K562 (cell line): Measurements from ENCODE around the gene TOMT. TPM values are rescaled to one million over a fixed set of nuclear protein-coding genes. Genes with fewer than 3 reads are reported as not detected.

ENCODE experiments used
- CBX1 ChIP-seq: sonication (generic); IDR thresholded peaks from 2 replicates; pipeline ENCODE4 v1.6.1; 2016; ENCODE audit warnings: antibody characterized with exemption, low read depth, mild to moderate bottlenecking
- RAD21 ChIP-seq, 2 experiments: fragments of 250-450 bp in 1 of 2; fragments of 450-650 bp in 1 of 2; sonication (Bioruptor Pico) in 1 of 2; formaldehyde crosslinking in 1 of 2; IDR thresholded peaks in 1 of 2; conservative IDR thresholded peaks in 1 of 2; 2 replicates each; pipeline versions ENCODE4 v1.4.0 to v1.8.0; 2020 to 2022; ENCODE audit warnings: mild to moderate bottlenecking in 2 of 2, moderate library complexity in 1 of 2
- ZC3H4 ChIP-seq: sonication (generic); formaldehyde crosslinking; IDR thresholded peaks from 2 replicates; pipeline ENCODE4 v1.9.0; 2021; ENCODE audit warnings: missing genetic modification reagents, borderline replicate concordance
- polyA plus RNA-seq, 8 experiments: library from polyadenylated mRNA; depleted of rRNA in 4 of 8; stranded (reverse) in 5 of 8; unstranded in 3 of 8; fragments of >200 nt; fragmentation: Nextera tagmentation in 2 of 8; fragmentation: Illumina TruSeq in 1 of 8; extraction: Ambion mirVana in 2 of 8; extraction: Trizol in 1 of 8; gene quantifications; 2 replicates each; pipeline versions ENCODE4 v1.2.1 to v1.2.3, GENCODE V29; 2011 to 2014; ENCODE audit warnings: inconsistent platforms in 1 of 8, missing spikeins in 1 of 8
- total RNA-seq, 7 experiments: library from RNA; depleted of rRNA in 6 of 7; stranded (reverse); fragments of >200 nt in 6 of 7; fragmentation: Illumina TruSeq in 2 of 7; extraction: Trizol in 2 of 7; gene quantifications; 2 replicates each; pipeline versions ENCODE4 v1.2.1 to v1.2.3, GENCODE V29; 2011 to 2021; ENCODE audit warnings: low replicate concordance in 1 of 7
- TF ChIP-seq, protein P1 (sequence below), 2 experiments: fragments of 150-350 bp in 1 of 2; IDR thresholded peaks; 2 replicates each; pipeline ENCODE4 v1.6.1; 2012 to 2016; ENCODE audit warnings: low read depth in 2 of 2, low read length in 2 of 2, mild to moderate bottlenecking in 1 of 2, moderate library complexity in 1 of 2
- TF ChIP-seq, protein P2 (sequence below): fragments of 250-450 bp; sonication (Bioruptor Pico); IDR thresholded peaks from 2 replicates; pipeline ENCODE4 v1.4.0; 2020; ENCODE audit warnings: mild to moderate bottlenecking, moderate library complexity
- TF ChIP-seq, protein P3 (sequence below): fragments of 250-450 bp; sonication (Bioruptor Pico); IDR thresholded peaks from 2 replicates; pipeline ENCODE4 v1.9.0; 2021; ENCODE audit warnings: mild to moderate bottlenecking, inconsistent platforms
- TF ChIP-seq, protein P4 (sequence below), 2 experiments: fragments of 450-650 bp in 1 of 2; sonication (generic) in 1 of 2; formaldehyde crosslinking; conservative IDR thresholded peaks; 2 replicates each; pipeline versions ENCODE4 v1.4.0 to v1.8.1; 2020 to 2022; ENCODE audit warnings: mild to moderate bottlenecking in 1 of 2, missing genetic modification reagents in 1 of 2
- TF ChIP-seq, protein P5 (sequence below): fragments of 150-350 bp; IDR thresholded peaks from 2 replicates; pipeline ENCODE4 v1.6.1; 2014; ENCODE audit warnings: low read depth, mild to moderate bottlenecking, low read length, borderline replicate concordance
- TF ChIP-seq, protein P6 (sequence below): sonication (generic); formaldehyde crosslinking; IDR thresholded peaks from 2 replicates; pipeline ENCODE4 v1.8.0; 2022; ENCODE audit warnings: missing genetic modification reagents, mild to moderate bottlenecking, borderline replicate concordance

The TOMT gene
- total and polyA plus RNA-seq, 9 of the 15 experiments (the other 6 are each of a cell fraction or from before 2014, with no cell fraction given): not detected

DNA sequence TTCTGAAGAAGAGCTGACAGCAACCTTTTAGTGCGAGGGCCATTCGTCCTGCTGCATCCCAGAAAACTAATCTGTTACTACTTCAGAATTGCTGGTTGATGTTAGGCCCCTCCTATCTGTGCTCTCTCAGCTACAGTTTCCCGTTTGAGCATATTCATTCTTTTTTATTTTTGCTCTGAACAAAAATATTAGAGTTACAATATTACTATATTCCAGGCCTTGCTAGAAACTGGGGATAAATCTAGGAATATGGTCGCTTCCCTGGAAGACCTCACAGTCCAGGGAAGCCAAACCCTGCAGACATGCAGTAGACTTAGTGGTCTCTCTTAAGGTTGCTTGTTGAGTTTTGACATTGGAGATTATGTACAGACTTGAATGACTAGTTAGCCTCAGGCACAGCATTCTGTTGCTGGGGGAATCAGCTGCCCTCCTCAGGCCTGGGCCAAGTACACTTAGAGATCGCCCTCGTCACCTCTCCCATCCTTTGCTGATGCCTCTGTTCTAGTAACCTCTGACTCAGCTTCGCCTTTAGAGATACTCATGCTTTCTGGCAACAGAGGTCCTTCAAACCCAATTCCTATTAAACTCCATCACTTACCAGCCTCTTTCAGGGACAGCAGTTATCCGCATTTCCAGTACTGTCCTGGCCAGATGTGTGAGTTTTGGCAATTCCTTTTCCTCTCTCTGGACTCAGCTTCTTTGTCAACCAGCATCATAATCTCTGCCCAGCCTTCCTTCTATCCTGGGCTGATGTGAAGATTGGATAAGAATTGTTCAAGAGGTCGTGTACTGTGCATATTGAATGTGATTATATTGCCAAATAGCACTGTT lies 7.5 kb downstream of the TOMT start (continued):
- TF ChIP-seq, protein P1, sequence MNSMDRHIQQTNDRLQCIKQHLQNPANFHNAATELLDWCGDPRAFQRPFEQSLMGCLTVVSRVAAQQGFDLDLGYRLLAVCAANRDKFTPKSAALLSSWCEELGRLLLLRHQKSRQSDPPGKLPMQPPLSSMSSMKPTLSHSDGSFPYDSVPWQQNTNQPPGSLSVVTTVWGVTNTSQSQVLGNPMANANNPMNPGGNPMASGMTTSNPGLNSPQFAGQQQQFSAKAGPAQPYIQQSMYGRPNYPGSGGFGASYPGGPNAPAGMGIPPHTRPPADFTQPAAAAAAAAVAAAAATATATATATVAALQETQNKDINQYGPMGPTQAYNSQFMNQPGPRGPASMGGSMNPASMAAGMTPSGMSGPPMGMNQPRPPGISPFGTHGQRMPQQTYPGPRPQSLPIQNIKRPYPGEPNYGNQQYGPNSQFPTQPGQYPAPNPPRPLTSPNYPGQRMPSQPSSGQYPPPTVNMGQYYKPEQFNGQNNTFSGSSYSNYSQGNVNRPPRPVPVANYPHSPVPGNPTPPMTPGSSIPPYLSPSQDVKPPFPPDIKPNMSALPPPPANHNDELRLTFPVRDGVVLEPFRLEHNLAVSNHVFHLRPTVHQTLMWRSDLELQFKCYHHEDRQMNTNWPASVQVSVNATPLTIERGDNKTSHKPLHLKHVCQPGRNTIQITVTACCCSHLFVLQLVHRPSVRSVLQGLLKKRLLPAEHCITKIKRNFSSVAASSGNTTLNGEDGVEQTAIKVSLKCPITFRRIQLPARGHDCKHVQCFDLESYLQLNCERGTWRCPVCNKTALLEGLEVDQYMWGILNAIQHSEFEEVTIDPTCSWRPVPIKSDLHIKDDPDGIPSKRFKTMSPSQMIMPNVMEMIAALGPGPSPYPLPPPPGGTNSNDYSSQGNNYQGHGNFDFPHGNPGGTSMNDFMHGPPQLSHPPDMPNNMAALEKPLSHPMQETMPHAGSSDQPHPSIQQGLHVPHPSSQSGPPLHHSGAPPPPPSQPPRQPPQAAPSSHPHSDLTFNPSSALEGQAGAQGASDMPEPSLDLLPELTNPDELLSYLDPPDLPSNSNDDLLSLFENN (IDR thresholded peaks at IDR 0.05; ENCODE audit: low read depth in 2 of 2, low read length in 2 of 2): no peak
- TF ChIP-seq RAD21 (CRISPR knock-in tag; conservative IDR thresholded peaks at IDR 0.05 in 1 of 2, IDR thresholded peaks at IDR 0.05 in 1 of 2): 0 out of 4 replicates have a peak, but pooled peaks of 1 of the 2 experiments have one; percentile 1
- TF ChIP-seq, protein P2, sequence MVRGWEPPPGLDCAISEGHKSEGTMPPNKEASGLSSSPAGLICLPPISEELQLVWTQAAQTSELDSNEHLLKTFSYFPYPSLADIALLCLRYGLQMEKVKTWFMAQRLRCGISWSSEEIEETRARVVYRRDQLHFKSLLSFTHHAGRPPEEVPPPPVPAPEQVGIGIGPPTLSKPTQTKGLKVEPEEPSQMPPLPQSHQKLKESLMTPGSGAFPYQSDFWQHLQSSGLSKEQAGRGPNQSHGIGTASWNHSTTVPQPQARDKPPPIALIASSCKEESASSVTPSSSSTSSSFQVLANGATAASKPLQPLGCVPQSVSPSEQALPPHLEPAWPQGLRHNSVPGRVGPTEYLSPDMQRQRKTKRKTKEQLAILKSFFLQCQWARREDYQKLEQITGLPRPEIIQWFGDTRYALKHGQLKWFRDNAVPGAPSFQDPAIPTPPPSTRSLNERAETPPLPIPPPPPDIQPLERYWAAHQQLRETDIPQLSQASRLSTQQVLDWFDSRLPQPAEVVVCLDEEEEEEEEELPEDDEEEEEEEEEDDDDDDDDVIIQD (CRISPR knock-in tag): no peak
- no peak for TF ChIP-seq CBX1
- TF ChIP-seq, protein P3, sequence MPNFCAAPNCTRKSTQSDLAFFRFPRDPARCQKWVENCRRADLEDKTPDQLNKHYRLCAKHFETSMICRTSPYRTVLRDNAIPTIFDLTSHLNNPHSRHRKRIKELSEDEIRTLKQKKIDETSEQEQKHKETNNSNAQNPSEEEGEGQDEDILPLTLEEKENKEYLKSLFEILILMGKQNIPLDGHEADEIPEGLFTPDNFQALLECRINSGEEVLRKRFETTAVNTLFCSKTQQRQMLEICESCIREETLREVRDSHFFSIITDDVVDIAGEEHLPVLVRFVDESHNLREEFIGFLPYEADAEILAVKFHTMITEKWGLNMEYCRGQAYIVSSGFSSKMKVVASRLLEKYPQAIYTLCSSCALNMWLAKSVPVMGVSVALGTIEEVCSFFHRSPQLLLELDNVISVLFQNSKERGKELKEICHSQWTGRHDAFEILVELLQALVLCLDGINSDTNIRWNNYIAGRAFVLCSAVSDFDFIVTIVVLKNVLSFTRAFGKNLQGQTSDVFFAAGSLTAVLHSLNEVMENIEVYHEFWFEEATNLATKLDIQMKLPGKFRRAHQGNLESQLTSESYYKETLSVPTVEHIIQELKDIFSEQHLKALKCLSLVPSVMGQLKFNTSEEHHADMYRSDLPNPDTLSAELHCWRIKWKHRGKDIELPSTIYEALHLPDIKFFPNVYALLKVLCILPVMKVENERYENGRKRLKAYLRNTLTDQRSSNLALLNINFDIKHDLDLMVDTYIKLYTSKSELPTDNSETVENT (CRISPR knock-in tag): no peak
- TF ChIP-seq ZC3H4 (CRISPR knock-in tag): peak; percentile 71; the same call in 1 of the 2 replicates
- TF ChIP-seq, protein P4, sequence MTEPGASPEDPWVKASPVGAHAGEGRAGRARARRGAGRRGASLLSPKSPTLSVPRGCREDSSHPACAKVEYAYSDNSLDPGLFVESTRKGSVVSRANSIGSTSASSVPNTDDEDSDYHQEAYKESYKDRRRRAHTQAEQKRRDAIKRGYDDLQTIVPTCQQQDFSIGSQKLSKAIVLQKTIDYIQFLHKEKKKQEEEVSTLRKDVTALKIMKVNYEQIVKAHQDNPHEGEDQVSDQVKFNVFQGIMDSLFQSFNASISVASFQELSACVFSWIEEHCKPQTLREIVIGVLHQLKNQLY (CRISPR knock-in tag; conservative IDR thresholded peaks at IDR 0.05): no peak
- TF ChIP-seq, protein P5, sequence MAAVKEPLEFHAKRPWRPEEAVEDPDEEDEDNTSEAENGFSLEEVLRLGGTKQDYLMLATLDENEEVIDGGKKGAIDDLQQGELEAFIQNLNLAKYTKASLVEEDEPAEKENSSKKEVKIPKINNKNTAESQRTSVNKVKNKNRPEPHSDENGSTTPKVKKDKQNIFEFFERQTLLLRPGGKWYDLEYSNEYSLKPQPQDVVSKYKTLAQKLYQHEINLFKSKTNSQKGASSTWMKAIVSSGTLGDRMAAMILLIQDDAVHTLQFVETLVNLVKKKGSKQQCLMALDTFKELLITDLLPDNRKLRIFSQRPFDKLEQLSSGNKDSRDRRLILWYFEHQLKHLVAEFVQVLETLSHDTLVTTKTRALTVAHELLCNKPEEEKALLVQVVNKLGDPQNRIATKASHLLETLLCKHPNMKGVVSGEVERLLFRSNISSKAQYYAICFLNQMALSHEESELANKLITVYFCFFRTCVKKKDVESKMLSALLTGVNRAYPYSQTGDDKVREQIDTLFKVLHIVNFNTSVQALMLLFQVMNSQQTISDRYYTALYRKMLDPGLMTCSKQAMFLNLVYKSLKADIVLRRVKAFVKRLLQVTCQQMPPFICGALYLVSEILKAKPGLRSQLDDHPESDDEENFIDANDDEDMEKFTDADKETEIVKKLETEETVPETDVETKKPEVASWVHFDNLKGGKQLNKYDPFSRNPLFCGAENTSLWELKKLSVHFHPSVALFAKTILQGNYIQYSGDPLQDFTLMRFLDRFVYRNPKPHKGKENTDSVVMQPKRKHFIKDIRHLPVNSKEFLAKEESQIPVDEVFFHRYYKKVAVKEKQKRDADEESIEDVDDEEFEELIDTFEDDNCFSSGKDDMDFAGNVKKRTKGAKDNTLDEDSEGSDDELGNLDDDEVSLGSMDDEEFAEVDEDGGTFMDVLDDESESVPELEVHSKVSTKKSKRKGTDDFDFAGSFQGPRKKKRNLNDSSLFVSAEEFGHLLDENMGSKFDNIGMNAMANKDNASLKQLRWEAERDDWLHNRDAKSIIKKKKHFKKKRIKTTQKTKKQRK: no peak
- TF ChIP-seq, protein P6, sequence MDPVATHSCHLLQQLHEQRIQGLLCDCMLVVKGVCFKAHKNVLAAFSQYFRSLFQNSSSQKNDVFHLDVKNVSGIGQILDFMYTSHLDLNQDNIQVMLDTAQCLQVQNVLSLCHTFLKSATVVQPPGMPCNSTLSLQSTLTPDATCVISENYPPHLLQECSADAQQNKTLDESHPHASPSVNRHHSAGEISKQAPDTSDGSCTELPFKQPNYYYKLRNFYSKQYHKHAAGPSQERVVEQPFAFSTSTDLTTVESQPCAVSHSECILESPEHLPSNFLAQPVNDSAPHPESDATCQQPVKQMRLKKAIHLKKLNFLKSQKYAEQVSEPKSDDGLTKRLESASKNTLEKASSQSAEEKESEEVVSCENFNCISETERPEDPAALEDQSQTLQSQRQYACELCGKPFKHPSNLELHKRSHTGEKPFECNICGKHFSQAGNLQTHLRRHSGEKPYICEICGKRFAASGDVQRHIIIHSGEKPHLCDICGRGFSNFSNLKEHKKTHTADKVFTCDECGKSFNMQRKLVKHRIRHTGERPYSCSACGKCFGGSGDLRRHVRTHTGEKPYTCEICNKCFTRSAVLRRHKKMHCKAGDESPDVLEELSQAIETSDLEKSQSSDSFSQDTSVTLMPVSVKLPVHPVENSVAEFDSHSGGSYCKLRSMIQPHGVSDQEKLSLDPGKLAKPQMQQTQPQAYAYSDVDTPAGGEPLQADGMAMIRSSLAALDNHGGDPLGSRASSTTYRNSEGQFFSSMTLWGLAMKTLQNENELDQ (CRISPR knock-in tag): no peak
